NCI-H146 treated with DMSO at 0.1 percent for 48 hours (cell line): ENCODE results near the gene TXNRD2.
A peak's percentile ranks its signal among the peaks of the same experiment; 100 is the strongest.

ENCODE experiments used
- DNase-seq: peaks from one replicate; lab custom pipeline; 2025; ENCODE audit not compliant: unreplicated experiment; lab: John Stamatoyannopoulos, UW

The TXNRD2 gene

DNA sequence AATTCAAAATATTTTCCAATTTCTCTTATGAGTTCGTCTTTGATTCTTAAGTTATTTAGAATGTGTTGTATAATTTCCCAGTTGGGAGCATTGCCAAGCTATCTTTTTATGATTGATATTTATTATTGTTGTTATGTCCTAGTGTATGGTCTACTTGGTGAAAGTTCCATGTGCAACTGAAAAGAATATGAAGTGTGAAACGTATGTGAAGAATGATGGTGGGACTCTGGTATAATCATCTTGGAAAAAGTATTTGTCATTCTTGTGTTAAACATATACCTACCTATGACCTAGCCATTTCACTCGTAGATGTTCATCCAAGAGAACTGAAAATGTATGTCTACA lies 75.0 kb downstream of the TXNRD2 start:
- DNase-seq, result no peak

DNA sequence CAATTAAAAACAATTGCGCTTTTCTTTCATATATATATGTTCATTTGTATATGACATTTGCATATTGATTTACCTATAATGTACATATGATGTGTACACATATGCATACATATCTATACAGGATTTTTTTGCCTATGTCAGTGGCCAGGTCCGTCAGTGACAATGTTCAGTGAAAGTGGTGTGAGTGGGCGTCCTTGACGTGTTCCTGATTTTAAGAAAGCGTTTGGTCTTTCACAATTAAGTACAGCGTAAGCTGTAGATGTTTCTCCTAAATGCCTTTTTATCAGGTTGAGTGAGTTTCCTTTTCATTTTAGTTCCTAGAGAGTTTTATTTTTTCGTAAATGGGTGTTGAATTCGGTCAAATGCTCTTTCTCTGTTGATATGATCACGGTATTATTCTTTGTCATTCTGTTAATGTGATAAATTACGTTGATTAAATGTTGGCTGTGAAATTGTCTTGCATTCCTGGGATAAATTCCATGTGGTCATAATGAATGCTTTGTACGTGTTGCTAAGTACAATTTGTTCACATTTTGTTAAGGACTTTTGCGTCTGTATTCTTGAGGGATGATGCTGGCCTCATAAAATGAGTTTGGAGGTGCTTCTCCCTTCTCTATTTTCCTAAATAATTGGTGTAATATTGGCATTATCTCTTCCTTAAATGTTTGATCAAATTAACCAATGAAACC lies 76.3 kb downstream of the TXNRD2 start:
- no peak for DNase-seq

DNA sequence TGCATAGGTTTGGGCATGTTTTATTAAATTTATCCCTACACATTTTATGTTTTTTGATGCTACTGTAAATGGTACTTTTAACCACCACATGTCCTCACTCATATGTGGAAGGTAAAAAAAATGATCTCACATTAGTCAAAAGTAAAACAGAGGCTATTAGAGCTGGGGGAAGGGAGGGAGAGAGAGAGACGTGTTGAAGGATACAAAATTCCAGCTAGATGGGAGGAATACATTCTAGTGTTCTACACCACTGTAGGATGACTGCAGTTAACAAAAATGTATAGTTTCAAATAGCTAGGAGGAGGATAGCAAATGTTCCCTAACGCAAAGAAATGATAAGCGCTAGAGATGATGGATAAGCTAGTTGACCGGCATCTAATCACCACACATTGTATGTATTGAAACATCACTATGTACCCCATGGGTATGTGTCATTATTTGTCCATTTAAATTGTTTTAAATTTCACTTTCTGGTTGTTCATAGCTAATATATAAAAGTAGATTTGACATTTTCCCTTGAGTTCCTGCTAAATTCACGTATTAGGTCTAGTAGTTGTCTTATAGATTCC lies 77.0 kb downstream of the TXNRD2 start:
- DNase-seq, result no peak

DNA sequence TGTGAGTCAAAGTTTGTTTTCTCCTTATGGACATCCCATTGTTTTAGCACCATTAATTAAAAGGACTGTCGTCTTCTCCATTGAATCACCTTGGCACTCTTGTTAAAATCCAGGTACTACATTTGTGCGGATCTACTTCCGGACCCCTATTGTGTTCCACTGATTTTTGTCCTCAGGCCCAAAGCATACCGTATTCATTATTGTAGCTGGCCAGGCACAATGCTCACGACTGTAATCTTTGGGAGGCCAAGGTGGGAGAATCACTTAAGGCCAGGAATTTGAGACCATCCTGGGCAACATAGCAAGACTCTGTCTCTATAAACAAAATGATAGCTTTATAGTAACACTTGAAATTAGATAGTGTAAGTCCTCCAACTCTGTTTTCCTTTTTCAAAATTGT lies 78.0 kb downstream of the TXNRD2 start:
- DNase-seq, result no peak

DNA sequence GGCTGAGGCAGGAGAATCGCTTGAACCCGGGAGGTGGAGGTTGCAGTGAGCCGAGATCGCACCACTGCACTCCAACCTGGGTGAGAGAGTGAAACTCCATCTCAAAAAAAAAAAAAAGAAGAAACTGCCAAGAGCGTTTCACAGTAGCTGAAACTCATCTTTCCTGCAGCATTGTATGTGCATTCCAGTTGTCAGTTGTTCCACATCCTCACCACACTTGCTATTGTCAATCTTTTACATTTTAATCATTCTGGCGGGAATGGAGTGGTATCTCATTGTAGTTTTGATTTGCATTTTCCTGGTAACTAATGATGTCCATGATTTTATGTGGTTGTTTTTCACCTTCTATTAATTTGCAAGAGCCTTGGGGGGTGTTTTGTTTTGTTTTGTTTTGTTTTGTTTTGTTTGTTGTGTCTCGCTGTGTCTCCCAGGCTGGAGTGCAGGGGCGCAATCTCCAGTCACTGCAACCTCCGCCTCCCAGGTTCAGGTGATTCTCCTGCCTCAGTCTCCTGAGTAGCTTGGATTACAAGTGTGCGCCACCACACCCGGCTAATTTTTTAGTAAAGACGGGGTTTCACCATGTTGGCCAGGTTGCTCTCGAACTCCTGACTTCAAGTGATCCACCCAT lies 78.9 kb downstream of the TXNRD2 start:
- DNase-seq, result no peak

GRCh38 chr22:19859861-19860510 lies 81.6 kb downstream of the TXNRD2 start:
- DNase-seq, result no peak

DNA sequence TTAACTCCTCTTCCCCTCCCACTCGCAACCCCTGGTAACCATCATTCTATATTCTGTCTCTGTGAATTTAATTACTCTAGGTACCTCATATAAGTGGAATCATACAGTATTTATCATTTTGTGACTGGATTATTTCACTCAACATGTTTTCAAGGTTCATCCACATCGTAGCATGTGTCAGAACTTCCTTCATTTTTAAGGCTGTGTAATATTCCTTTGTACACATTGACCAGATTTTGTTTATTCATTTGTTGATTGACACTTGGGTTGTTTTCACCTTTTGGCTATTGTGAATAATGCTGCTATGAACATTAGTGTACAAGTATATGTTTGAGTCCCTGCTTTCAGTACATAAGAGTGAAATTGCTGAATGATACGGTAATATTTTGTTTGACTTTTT lies 84.2 kb downstream of the TXNRD2 start:
- no peak for DNase-seq

GRCh38 chr22:19855504-19856409 lies 85.9 kb downstream of the TXNRD2 start:
- no peak for DNase-seq

- DNase-seq, result peak; percentile 75
These were observed 86.7 kb downstream of the TXNRD2 start, which contains the start of the genes GNB1L and RTL10 for GRCh38 chr22:19854778-19855503. TSS of gene GNB1L (minus strand) at chr22:19854874. CDS start at chr22:19821355, 33,519 bp downstream. TSS of gene RTL10 (minus strand) at chr22:19854874. CDS start at chr22:19852261, 2,613 bp downstream.

DNA sequence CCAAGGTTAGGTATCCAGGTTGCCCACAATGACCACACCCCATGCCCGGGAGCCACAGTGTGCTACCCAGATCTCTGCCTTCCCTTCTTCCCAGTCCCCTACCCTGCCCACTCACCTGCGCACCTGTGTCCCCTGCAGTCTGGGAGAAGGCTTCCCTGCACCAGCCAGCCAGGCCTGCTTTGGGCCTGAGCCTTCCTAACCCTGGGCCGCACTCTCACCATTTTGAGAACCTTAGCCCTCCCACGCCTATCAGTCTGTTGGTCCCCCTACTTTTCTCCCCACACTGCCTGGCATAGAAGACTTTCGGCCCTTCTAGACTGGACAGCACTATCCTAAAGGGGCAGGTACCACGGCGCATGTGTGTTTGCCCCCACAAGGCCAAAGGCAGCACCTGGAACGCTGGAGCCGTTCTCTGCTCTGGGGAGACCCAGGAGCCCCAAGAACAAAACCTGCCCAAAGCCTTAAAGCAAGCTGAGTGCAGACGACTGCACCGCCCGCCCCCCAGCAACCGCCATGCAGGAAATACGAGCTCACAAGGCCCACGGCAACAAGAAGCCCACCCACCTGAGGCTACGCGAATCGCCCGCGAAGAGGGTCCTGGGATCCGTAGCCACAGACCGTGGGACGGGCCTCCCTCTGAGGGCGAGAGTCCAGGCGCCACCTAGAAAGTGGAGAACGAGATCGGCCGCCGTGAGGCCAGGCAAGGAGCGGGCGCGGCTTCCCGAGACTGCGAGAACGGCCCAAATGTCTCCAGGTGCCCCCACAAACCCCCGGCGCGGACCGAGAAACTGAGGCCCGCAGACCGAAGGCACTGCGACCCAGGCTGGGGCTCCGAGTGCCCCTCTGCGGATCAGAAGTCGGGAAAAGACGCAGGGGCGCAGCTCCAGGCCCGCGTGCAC lies 87.5 kb downstream of the TXNRD2 start:
- DNase-seq, result no peak

- no peak for DNase-seq
These were observed 88.3 kb downstream of the TXNRD2 start for GRCh38 chr22:19853058-19853878.

DNA sequence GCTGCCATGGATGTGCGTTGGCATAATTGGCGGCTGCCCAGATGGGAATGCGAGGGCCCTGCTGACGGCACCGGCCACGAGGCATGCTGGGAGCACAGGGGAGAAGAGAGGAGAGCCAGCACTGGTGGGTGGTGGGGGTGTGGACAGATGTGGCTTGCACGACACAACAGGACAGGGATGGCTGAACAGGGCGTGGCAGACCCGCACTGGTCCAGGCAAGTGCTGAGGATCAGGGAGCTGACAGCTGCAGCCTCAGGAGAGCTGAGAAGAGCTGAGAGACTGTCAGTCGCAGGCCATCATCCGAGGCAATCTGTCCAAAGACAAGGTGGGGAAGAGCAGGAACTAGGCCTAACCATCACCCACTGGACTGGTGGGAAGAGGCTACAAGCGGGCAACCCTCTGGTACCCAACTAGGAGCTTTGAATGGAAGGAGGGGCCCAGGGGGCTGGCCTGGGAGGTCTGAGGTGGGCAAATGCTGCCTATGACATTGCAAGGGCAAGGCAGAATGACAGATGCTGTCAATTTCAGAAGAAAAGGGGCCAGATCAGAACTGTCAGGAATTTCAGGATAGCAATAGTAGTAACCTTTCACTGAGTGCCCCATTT lies 89.3 kb downstream of the TXNRD2 start:
- no peak for DNase-seq

- DNase-seq, result no peak
These were observed 90.1 kb downstream of the TXNRD2 start for GRCh38 chr22:19851291-19852176.

- no peak for DNase-seq
These were observed 90.9 kb downstream of the TXNRD2 start for GRCh38 chr22:19850763-19851109.

DNA sequence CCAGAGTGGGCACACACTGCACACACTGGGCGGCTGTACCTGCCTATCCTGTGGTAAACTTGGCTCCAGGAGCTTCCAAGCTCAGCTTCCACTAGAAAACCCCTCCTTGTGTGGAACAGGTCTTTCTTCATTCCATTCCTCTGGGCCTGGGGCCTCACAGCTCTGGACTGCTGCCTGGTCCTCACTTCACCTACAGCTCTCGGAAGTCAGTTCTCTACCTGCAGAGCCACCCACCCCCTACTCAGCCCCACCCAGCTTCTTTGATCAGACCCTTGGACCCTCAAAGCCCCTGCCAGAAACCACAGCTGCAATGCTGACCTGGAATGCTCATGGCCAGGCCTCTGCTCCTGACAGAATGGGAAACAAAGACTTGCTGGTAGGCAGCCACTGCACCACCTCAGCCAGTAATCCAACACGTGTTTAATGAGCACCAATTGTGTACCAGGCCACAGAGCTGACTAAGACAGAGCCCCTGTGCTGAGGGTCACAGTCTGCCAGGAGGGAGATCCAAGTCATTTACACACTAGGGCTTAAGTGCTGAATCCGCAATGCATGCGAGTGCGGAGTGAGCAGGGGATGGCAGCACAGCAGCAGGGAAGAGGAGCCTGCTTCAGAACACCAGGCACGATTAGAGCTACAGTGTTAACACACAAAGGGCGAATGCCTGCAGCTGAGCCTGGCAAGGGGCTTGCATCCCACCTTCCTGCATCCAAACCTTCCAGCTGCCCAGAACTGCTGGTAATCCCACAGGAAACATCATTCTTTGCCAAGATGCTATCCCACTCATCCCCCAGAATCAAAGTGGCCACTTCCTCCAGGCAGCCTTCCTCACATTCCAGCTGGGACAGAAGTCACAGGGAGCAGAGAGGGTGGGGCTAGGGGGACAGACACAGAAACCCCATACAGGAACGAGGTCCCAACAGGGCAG lies 91.5 kb downstream of the TXNRD2 start:
- DNase-seq, result no peak
